Measurements from ENCODE around the gene CHST6. TPM values are rescaled to one million over a fixed set of nuclear protein-coding genes. Genes with fewer than 3 reads are reported as not detected.
"Not testable (repeated sequence)": the region's sequence is repeated elsewhere in the genome, so short reads cannot be mapped to it uniquely, and the experiment has no call there.

Gene CHST6
- total RNA-seq, 6 experiments from 2014 or later: 0.02 TPM; not detected in 5

GRCh38 chr16:75464122-75464918, 30.9 kb downstream of the CHST6 start, which contains the start of gene TMEM170A:
Gene TMEM170A, minus strand, starts transcription at chr16:75464689. Its CDS starts 89 bp downstream, at chr16:75464600.
- peak; percentile 94 to 97 (median 96) for ATAC-seq

GRCh38 chr16:75463389-75464121, 31.7 kb downstream of the CHST6 start:
- peak; percentile 61 to 77 (median 77) for DNase-seq
- H3K36me3 ChIP-seq; H3K4me1 ChIP-seq; intact Hi-C loops (cut with DNase I); H3K27me3 ChIP-seq; H3K9me3 ChIP-seq: not testable (repeated sequence)
- H3K27ac ChIP-seq: peak overlapping the region; percentile 87 to 99 (median 96)
- 0% methylated on average over 14 of the region's 39 CpGs for WGBS (ENCODE audit: insufficient coverage, low coverage, low lambda C conversion rate, missing lambda C conversion rate)
- ATAC-seq: peak; percentile 7 to 65 (median 40)
- H3K4me3 ChIP-seq: peak overlapping the region; percentile 86 to 97 (median 96)

More at GRCh38 chr16:75464122-75464918, 30.9 kb downstream of the CHST6 start, which contains the start of gene TMEM170A:
- H3K27ac ChIP-seq: peak within 1 kb of the TSS; percentile 87 to 99 (median 96)
- peak within 1 kb of the TSS; percentile 86 to 97 (median 96) for H3K4me3 ChIP-seq
- peaks cover 0 to 7% (median 0%) of the 10 kb centered on the region in 4 donors for H3K4me1 ChIP-seq
- no peaks in the 10 kb centered on the region for H3K9me3 ChIP-seq
- intact Hi-C loops (cut with DNase I): no loop called here
- H3K36me3 ChIP-seq: no peaks in the 10 kb centered on the region
- DNase-seq: peak; percentile 99 to 100 (median 100)
- TF ChIP-seq POLR2A (IDR thresholded peaks at IDR 0.05) (peak; percentile 97), CTCF (IDR thresholded peaks at IDR 0.05) (peak; percentile 100)
- WGBS (ENCODE audit: insufficient coverage, low coverage, low lambda C conversion rate, missing lambda C conversion rate): 0% methylated on average over 16 of the region's 89 CpGs
- no peaks in the 10 kb centered on the region for H3K27me3 ChIP-seq

DNA sequence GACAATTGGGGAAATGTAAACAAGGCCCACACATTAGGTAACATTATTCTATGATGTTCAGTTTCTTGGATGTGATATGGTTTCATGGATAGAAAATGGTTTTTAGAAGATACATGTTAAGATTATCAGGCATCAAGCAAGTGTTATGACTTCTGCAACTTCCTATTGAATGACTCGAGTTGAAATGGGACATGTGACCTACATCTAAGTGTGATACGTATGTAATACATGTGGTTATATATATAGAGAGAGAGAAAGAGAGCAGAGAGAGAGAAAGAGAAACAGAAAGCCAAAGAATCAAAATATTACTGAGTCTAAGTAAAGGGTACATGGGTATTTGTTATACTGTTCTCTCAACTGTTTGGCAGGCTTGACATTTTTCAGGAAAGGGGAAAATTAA, 32.4 kb downstream of the CHST6 start:
- ATAC-seq (no peak), DNase-seq (no peak)
- H3K9me3 ChIP-seq: no peaks in the 10 kb centered on the region
- no peak for TF ChIP-seq POLR2A (IDR thresholded peaks at IDR 0.05)
- TF ChIP-seq CTCF (IDR thresholded peaks at IDR 0.05): no peak
- peak overlapping the region in 1 of 3 donors; percentile 97 for H3K4me3 ChIP-seq
- no peak overlapping the region for H3K27ac ChIP-seq
- peaks cover 0 to 7% (median 0%) of the 10 kb centered on the region in 4 donors for H3K4me1 ChIP-seq
- WGBS (ENCODE audit: insufficient coverage, low coverage, low lambda C conversion rate, missing lambda C conversion rate): 33% methylated on average over 2 of the region's 2 CpGs
- intact Hi-C loops (cut with DNase I): no loop called here
- H3K36me3 ChIP-seq: no peaks in the 10 kb centered on the region
- H3K27me3 ChIP-seq: no peaks in the 10 kb centered on the region

DNA sequence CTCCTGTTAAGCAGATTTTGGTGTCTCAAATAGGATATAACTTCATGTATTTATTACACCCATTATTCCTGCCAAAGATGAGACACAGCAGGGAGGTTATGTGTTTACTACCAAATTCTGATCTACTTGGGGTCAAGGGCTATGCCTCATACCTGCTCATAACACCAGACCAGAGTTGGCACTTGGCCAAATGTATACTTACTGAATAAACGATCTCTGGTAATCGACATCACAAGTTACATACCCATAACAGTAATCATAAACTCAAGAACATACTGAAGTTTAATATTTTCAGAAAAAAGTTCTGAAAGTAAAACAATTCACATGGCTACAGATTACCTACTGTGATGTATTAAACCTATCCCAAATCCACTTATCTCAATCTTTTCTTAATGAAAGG, 33.7 kb downstream of the CHST6 start:
- no peak overlapping the region for H3K27ac ChIP-seq

More for the DNA sequence above, 33.7 kb downstream of the CHST6 start:
- intact Hi-C loops (cut with DNase I): no loop called here
- ATAC-seq: no peak
- H3K4me3 ChIP-seq: no peak overlapping the region
- no peaks in the 10 kb centered on the region for H3K36me3 ChIP-seq
- H3K4me1 ChIP-seq: peaks cover 0 to 7% (median 0%) of the 10 kb centered on the region in 4 donors
- H3K9me3 ChIP-seq: no peaks in the 10 kb centered on the region
- TF ChIP-seq CTCF (IDR thresholded peaks at IDR 0.05): no peak
- no peak for DNase-seq
- H3K27me3 ChIP-seq: no peaks in the 10 kb centered on the region
- 95% methylated on average over 2 of the region's 2 CpGs for WGBS (ENCODE audit: insufficient coverage, low coverage, low lambda C conversion rate, missing lambda C conversion rate)

All from right lobe of liver (tissue), 6 donors.